Measurements from ENCODE around the gene HDAC7.

HDAC7 gene

DNA sequence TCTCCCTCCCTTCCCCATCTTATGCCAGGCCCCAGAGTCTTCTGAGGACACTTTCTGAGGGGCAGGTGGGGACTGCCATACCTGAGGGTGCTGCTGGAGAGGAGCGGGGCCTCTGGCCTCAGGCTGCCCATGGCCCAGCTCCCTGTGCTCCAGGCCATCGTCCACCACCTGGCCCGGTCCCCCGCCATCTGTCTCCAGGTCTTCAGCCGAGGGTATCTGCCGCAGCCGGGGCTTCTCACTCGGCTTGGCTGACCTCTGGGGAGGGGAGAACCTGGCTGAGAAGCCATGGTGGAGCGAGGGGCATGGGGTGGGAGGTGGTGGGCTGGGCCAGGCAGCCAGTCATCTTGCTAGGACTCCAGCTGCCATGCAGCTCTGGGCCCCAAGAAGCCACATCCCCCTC lies 25.0 kb downstream of the HDAC7 start:
- TF ChIP-seq CREB1 (IDR thresholded peaks at IDR 0.05; ENCODE audit: low read depth): no peak

- TF ChIP-seq TAF1 (IDR thresholded peaks at IDR 0.05; ENCODE audit: low read depth) (no peak), YY1 (IDR thresholded peaks at IDR 0.05; ENCODE audit: low read depth) (no peak), NFIC (IDR thresholded peaks at IDR 0.05) (no peak), CEBPB (IDR thresholded peaks at IDR 0.05) (no peak), CREB1 (IDR thresholded peaks at IDR 0.05; ENCODE audit: low read depth) (no peak), FOXM1 (IDR thresholded peaks at IDR 0.05; ENCODE audit: borderline replicate concordance, low read depth) (no peak), RAD21 (IDR thresholded peaks at IDR 0.05; ENCODE audit: low read depth) (no peak), EP300 (IDR thresholded peaks at IDR 0.05; ENCODE audit: borderline replicate concordance) (no peak), TEAD4 (IDR thresholded peaks at IDR 0.05) (no peak), ZBTB7A (IDR thresholded peaks at IDR 0.05; ENCODE audit: low read depth) (no peak), TCF12 (IDR thresholded peaks at IDR 0.05; ENCODE audit: low read depth) (no peak), EGR1 (IDR thresholded peaks at IDR 0.05) (no peak), USF1 (IDR thresholded peaks at IDR 0.05) (no peak)
- TF ChIP-seq, protein P1, sequence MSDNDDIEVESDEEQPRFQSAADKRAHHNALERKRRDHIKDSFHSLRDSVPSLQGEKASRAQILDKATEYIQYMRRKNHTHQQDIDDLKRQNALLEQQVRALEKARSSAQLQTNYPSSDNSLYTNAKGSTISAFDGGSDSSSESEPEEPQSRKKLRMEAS (IDR thresholded peaks at IDR 0.05): no peak
- TF ChIP-seq, protein P2, sequence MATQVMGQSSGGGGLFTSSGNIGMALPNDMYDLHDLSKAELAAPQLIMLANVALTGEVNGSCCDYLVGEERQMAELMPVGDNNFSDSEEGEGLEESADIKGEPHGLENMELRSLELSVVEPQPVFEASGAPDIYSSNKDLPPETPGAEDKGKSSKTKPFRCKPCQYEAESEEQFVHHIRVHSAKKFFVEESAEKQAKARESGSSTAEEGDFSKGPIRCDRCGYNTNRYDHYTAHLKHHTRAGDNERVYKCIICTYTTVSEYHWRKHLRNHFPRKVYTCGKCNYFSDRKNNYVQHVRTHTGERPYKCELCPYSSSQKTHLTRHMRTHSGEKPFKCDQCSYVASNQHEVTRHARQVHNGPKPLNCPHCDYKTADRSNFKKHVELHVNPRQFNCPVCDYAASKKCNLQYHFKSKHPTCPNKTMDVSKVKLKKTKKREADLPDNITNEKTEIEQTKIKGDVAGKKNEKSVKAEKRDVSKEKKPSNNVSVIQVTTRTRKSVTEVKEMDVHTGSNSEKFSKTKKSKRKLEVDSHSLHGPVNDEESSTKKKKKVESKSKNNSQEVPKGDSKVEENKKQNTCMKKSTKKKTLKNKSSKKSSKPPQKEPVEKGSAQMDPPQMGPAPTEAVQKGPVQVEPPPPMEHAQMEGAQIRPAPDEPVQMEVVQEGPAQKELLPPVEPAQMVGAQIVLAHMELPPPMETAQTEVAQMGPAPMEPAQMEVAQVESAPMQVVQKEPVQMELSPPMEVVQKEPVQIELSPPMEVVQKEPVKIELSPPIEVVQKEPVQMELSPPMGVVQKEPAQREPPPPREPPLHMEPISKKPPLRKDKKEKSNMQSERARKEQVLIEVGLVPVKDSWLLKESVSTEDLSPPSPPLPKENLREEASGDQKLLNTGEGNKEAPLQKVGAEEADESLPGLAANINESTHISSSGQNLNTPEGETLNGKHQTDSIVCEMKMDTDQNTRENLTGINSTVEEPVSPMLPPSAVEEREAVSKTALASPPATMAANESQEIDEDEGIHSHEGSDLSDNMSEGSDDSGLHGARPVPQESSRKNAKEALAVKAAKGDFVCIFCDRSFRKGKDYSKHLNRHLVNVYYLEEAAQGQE (IDR thresholded peaks at IDR 0.05; ENCODE audit: low read depth): no peak
Measured at GRCh38 chr12:47793015-47793681, 26.6 kb downstream of the HDAC7 start.

- TF ChIP-seq, protein P1 (IDR thresholded peaks at IDR 0.05): no peak
- TF ChIP-seq, protein P2 (IDR thresholded peaks at IDR 0.05; ENCODE audit: low read depth): no peak
- TF ChIP-seq TCF12 (IDR thresholded peaks at IDR 0.05; ENCODE audit: low read depth): no peak
- TF ChIP-seq CREB1 (IDR thresholded peaks at IDR 0.05; ENCODE audit: low read depth): no peak
- no peak for TF ChIP-seq RAD21 (IDR thresholded peaks at IDR 0.05; ENCODE audit: low read depth)
- no peak for TF ChIP-seq USF1 (IDR thresholded peaks at IDR 0.05)
Measured at GRCh38 chr12:47791874-47792273, 27.8 kb downstream of the HDAC7 start.

- TF ChIP-seq CEBPB (IDR thresholded peaks at IDR 0.05): no peak
- TF ChIP-seq, protein P2 (IDR thresholded peaks at IDR 0.05; ENCODE audit: low read depth): no peak
- no peak for TF ChIP-seq EGR1 (IDR thresholded peaks at IDR 0.05)
- TF ChIP-seq, protein P1 (IDR thresholded peaks at IDR 0.05): no peak
- no peak for TF ChIP-seq TCF12 (IDR thresholded peaks at IDR 0.05; ENCODE audit: low read depth)
- no peak for TF ChIP-seq RAD21 (IDR thresholded peaks at IDR 0.05; ENCODE audit: low read depth)
- TF ChIP-seq FOXM1 (IDR thresholded peaks at IDR 0.05; ENCODE audit: borderline replicate concordance, low read depth): no peak
- no peak for TF ChIP-seq CREB1 (IDR thresholded peaks at IDR 0.05; ENCODE audit: low read depth)
- no peak for TF ChIP-seq TAF1 (IDR thresholded peaks at IDR 0.05; ENCODE audit: low read depth)
- no peak for TF ChIP-seq USF1 (IDR thresholded peaks at IDR 0.05)
- TF ChIP-seq TEAD4 (IDR thresholded peaks at IDR 0.05): no peak
- no peak for TF ChIP-seq NFIC (IDR thresholded peaks at IDR 0.05)
- no peak for TF ChIP-seq YY1 (IDR thresholded peaks at IDR 0.05; ENCODE audit: low read depth)
- no peak for TF ChIP-seq ZBTB7A (IDR thresholded peaks at IDR 0.05; ENCODE audit: low read depth)
- no peak for TF ChIP-seq EP300 (IDR thresholded peaks at IDR 0.05; ENCODE audit: borderline replicate concordance)
Measured at GRCh38 chr12:47791351-47791746, 28.4 kb downstream of the HDAC7 start.
